Left cardiac atrium (tissue), 4 donors: ENCODE data around the gene MEGF8. TPM values are rescaled to one million over a fixed set of nuclear protein-coding genes. Genes with fewer than 3 reads are reported as not detected.
"Not testable (repeated sequence)": the region's sequence is repeated elsewhere in the genome, so short reads cannot be mapped to it uniquely, and the experiment has no call there.

Source experiments
- ATAC-seq, 2 donors: fragments of 200-7000 bp; cut with Tn5 transposase; one replicate each; pipeline ENCODE4 v1.9.1; 2020; ENCODE audit warnings: mild to moderate bottlenecking in 2 of 2, moderate library complexity in 2 of 2
- DNase-seq: peaks from one replicate; pipeline ENCODE4 v3.0.0-alpha.2; 2020
- intact Hi-C, 2 donors: fragments of 100-400 bp; cut with DNase I; formaldehyde crosslinking; loops; one replicate each; pipeline versions ENCODE4 v1.14.1 to v1.15.1; 2022 to 2023
- total RNA-seq, 2 donors: library from RNA; stranded (reverse); fragmentation: NEBNext Ultra II Directional; extraction: Animal tissue kit (Norgen Biotek cat#: 25700); gene quantifications; one replicate each; pipeline ENCODE4 v1.2.1, GENCODE V29; 2021
- donor health status: DM: no; HTN: yes; CAD: no.
- donor health status: DM: no; HTN: yes; CAD: no; lungs with severe emphysema.
- donor health status: DM: yes; HTN: yes; CAD: no.
- donor health status: Dilated cardiomyopathy.

MEGF8 gene
- total RNA-seq, 2 donors from 2014 or later, result 28.2 to 29.5 TPM

- ATAC-seq, result no peak
- no peak for DNase-seq
- intact Hi-C loops, result no loop called here
Observed at GRCh38 chr19:42322305-42322704, 3.1 kb upstream of the MEGF8 start.

DNA sequence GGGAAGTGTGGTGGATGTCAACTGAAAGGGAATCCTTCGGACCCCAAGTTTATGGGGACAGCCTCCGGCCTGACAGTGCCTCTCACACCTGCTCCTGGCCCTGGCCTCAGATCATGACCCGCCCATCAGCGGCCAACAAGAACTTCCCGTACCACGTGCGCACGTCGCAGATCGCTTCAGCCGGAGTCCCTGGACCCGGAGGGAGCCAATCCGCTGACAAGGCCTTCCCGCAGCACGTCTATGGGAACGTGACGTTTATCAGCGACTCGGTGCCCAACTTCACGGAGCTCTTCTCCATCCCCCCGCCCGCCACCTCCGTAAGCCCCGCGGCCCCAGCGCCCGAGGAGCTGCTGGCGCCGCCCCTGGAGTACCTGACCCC lies 2.0 kb upstream of the MEGF8 start:
- intact Hi-C loops, result no loop called here
- no peak for ATAC-seq
- DNase-seq, result no peak

DNA sequence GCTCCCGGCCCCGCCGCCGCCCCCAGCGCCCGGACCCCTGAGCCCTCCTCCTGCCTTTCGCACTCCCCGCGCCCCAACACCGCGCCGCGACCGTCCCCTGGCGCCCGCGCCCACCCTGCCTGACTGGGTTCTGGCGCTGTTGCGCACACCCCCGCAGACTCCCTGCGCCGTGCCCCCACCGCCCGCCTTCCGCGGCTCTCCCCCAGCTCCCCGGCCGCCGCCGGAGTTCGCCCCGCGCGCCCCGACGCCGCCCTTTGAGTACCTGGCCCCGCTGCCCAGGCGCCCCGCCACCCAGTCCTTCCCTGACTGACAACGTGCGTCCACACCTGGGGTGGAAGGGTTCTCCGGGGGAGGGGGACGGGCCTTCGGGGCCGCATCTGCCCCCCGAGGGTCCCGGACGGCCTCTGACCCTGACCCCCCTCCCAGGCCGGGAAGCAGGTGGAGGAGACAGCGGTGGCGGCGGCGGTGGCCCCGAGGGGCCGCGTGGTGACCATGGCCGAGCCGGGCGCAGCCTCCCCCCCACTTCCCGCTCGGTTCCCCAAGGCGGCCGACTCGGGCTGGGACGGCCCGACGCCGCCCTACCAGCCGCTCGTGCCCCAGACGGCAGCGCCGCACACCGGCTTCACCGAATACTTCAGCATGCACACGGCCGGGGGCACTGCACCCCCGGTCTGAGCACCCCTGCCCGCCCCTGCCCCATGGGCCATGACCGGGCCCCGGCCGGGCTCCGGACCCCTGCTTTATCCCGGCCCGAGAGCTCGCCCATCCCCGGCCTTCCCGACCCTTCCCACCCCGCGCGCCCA lies 1.4 kb upstream of the MEGF8 start:
- DNase-seq, result peak; percentile 29
- intact Hi-C loops, result no loop called here
- ATAC-seq, result no peak

GRCh38 chr19:42324655-42325307 lies 654 bp upstream of the MEGF8 start:
- intact Hi-C loops, result loop anchor here in 1 of 2 donors (5.0 kb wide), 1 partner anchor 73 kb away; no protein-coding TSS in a partner anchor
- peak; percentile 29 for DNase-seq

GRCh38 chr19:42325896-42326771 lies 699 bp downstream of the MEGF8 start:
- DNase-seq (peak; percentile 35), ATAC-seq (peak; percentile 0 to 26)
- intact Hi-C loops, result loop anchor here in 1 of 2 donors (5.0 kb wide), 1 partner anchor 71 kb away; no protein-coding TSS in a partner anchor

More at GRCh38 chr19:42324655-42325307, 654 bp upstream of the MEGF8 start:
- no peak for ATAC-seq

DNA sequence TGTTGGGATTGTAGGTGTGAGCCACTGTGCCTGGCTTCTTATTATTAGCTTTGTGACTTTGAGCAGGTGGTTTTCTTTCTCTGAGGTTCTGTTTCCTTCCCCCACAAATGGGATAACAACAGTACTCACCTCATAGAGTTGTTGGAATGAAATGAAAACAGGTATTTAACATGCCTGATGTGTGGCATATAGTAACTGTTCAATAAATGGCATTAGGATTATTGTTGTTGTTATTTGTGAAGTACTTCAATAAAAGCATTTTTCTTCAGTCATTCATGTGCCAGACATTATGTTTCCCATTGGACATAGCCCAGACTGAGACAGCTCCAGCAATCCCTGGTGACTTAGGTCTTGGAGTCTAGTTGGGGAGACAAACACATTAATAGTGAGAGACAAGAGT lies 1.5 kb downstream of the MEGF8 start:
- ATAC-seq, result no peak
- no peak for DNase-seq
- intact Hi-C loops, result loop anchor here in 1 of 2 donors (5.0 kb wide), 1 partner anchor 70 kb away; no protein-coding TSS in a partner anchor

- intact Hi-C loops, result loop anchor here in 1 of 2 donors (5.0 kb wide), 1 partner anchor 70 kb away; no protein-coding TSS in a partner anchor
- ATAC-seq (no peak), DNase-seq (peak; percentile 3)
Observed at GRCh38 chr19:42327381-42327780, 1.9 kb downstream of the MEGF8 start.

DNA sequence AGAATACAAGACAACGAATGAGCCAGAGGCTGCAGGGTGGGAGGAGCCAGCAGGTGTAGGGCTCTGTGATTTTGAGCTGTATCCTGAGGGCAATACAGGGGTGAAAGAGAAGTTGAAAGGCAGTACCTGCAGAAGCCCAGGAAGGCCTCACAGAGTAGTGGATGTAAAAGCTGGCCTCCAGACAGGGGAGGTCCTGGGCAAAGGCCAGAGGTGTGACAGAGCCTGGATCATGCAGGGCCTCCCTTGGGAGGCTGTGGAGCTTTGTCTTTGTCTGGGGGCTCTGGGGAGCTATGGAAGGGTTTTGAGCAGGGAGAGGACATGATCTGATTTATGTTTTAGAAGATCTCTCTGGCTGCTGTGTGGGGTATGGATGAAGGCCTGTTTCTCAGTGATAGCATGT lies 2.7 kb downstream of the MEGF8 start:
- intact Hi-C loops, result loop anchor here in 1 of 2 donors (5.0 kb wide), 1 partner anchor 69 kb away; no protein-coding TSS in a partner anchor
- DNase-seq, result no peak
- ATAC-seq, result no peak

DNA sequence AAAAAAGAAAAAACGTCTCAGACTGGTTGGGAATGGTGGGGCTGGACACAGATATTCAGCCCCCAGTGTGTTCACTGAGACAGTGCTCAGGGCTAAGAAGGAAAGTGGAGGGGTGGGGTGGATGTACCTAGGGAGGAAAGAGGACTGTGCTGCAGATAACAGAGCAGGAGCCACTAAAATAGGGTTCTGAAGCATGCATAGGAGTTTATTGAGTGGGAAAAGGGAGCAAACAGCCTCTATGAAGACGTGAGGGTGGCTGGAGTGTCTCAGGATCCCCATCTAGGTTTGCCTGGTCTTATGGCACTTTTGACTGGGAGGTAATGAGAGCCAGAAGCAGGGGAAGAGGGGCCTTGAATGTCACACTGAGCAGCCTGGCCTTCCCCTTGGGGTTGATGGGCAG lies 3.4 kb downstream of the MEGF8 start:
- DNase-seq, result no peak
- intact Hi-C loops, result loop anchor here in 1 of 2 donors (5.0 kb wide), 1 partner anchor 68 kb away; no protein-coding TSS in a partner anchor
- no peak for ATAC-seq

- DNase-seq (no peak), ATAC-seq (no peak)
- intact Hi-C loops, result no loop called here
Observed at GRCh38 chr19:42330241-42330711, 4.8 kb downstream of the MEGF8 start.

DNA sequence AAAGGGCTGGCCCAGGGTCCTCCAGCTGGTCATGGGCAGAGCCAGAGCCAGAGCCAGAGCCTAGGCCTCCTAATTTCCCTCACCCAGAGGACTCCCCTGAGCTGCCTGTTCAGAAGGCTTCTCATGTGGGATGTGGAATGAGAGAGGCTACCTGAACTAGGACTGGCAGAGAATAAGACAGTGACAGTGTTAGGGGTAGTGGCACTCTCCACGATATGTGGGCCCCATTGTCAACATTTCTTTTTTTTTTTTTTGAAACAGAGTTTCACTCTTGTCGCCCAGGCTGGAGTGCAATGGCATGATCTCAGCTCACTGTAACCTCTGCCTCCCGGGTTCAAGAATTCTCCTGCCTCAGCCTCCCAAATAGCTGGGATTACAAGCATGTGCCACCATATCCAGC lies 5.9 kb downstream of the MEGF8 start:
- ATAC-seq, DNase-seq, intact Hi-C loops: not testable (repeated sequence)

DNA sequence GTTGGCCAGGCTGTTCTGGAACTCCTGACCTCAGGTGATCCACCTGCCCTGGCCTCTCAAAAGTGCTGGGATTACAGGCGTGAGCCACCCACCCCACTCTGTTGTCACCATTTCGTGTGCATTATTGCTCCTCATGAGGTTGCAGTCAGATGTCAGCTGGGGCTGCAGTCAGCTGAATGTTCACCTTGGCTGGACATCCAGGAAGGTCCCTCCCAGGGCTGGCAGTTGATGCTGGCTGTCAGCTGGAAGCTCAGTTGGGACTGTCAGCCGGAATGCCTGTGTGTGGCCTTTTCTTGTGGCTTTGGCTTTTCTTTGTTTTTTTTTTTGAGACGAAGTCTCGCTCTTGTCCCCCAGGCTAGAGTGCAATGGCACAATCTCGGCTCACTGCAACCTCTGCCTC lies 6.6 kb downstream of the MEGF8 start:
- intact Hi-C loops, result no loop called here
- DNase-seq (no peak), ATAC-seq (no peak)

- DNase-seq (no peak), ATAC-seq (no peak)
- intact Hi-C loops, result no loop called here
Observed at GRCh38 chr19:42333018-42333417, 7.6 kb downstream of the MEGF8 start.

DNA sequence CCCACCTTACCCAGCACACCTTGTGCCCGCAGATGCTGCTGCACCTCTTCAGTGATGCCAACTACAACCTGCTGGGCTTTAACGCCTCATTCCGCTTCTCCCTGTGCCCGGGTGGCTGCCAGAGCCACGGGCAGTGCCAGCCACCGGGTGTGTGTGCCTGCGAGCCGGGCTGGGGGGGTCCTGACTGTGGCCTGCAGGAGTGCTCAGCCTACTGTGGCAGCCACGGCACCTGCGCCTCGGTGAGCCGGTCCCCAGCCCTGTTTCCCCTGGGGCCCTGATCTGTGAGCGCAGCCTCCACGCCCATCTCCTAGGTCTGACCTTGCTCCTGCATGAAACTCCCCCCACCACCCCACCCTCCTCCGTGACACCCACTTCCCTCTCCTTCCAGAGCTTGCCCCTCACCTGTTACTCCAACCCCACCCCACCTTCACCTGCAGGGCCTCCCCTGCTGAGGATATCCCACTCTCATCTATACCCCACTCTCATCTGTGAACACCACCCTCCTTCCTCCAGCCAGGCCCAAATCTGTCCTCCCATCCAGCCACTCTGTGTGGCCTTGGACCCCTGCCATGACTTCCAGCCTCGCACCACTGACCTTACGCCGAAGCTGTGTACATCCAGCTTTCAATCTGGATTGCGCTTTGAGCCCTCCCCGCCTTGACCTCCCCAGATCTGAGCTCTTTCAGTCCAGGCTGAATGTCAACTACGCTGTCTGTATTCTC lies 8.7 kb downstream of the MEGF8 start:
- DNase-seq (no peak), ATAC-seq (no peak)
- intact Hi-C loops, result no loop called here

- ATAC-seq, result no peak
- intact Hi-C loops, result no loop called here
- no peak for DNase-seq
Observed at GRCh38 chr19:42334697-42335373, 9.4 kb downstream of the MEGF8 start.

- no peak for ATAC-seq
- intact Hi-C loops, result no loop called here
- DNase-seq, result no peak
Observed at GRCh38 chr19:42335374-42335936, 10.0 kb downstream of the MEGF8 start.

DNA sequence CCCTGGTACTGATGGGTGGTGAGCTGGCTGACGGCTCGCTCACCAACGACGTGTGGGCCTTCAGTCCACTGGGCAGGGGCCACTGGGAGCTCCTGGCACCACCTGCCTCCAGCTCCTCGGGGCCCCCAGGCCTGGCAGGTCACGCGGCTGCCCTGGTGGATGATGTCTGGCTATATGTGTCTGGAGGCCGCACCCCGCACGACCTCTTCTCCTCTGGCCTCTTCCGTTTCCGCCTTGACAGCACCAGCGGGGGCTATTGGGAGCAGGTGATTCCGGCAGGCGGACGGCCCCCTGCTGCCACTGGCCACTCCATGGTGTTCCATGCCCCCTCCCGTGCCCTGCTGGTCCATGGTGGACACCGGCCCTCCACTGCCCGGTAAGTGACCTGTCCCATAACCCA lies 10.5 kb downstream of the MEGF8 start:
- ATAC-seq, result no peak
- no peak for DNase-seq
- intact Hi-C loops, result no loop called here
